Adrenal gland (tissue), 12 donors: ENCODE data around the gene MPPED1. TPM values are rescaled to one million over a fixed set of nuclear protein-coding genes. Genes with fewer than 3 reads are reported as not detected.

Experiments
- DNase-seq, 7 donors: peaks; one replicate each; pipeline ENCODE4 v3.0.0-alpha.2; 2019 to 2020
- H3K27ac ChIP-seq, 5 donors: fragments of 200-600 bp; sonication (generic) in 4 of 5; 1 replicate in 3 of 5; 2 replicates in 2 of 5; pipeline versions ENCODE4 v1.5.1 to v1.8.0; 2016 to 2020; ENCODE audit warnings: mild to moderate bottlenecking in 1 of 5
- H3K27me3 ChIP-seq: fragments of 200-600 bp; 2 replicates; pipeline ENCODE4 v1.8.0; 2021
- H3K36me3 ChIP-seq, 2 donors: fragments of 200-600 bp; replicated peaks in 1 of 2; 1 replicate in 1 of 2; 2 replicates in 1 of 2; pipeline versions ENCODE4 v1.5.1 to v1.8.0; 2018 to 2022
- H3K4me1 ChIP-seq, 2 donors: fragments of 200-600 bp; replicated peaks in 1 of 2; 1 replicate in 1 of 2; 2 replicates in 1 of 2; pipeline versions ENCODE4 v1.5.1 to v1.8.0; 2018 to 2021
- H3K4me3 ChIP-seq, 4 donors: fragments of 200-600 bp; sonication (generic) in 3 of 4; one replicate each; pipeline ENCODE4 v1.5.1; 2016 to 2018
- H3K9me3 ChIP-seq, 3 donors: fragments of 200-600 bp; sonication (generic) in 1 of 3; replicated peaks in 1 of 3; 1 replicate in 2 of 3; 2 replicates in 1 of 3; pipeline versions ENCODE4 v1.5.1 to v1.8.0; 2016 to 2021
- POLR2A ChIP-seq, 2 donors: fragments of 450-650 bp; IDR thresholded peaks; one replicate each; pipeline ENCODE4 v1.6.1; 2017; ENCODE audit warnings: antibody characterized with exemption in 2 of 2, mild to moderate bottlenecking in 2 of 2, moderate library complexity in 1 of 2
- WGBS, 4 donors: extraction: QIAGEN DNeasy Blood & Tissue Kit in 2 of 4; methylation state at CpG; one replicate each; pipeline versions ENCODE4 v1.1.5 to v1.1.7; 2013 to 2017; 5-methylcytosine and 5-hydroxymethylcytosine counted together
- intact Hi-C, 2 donors: fragments of 100-400 bp; cut with DNase I; formaldehyde crosslinking; loops; one replicate each; pipeline versions ENCODE4 v1.14.1 to v1.15.0; 2022 to 2023
- polyA plus RNA-seq, 3 donors: library from polyadenylated mRNA; stranded (reverse); fragments of 200-250 nt in 2 of 3; fragments of 350-450 nt in 1 of 3; fragmentation: Illumina TruSeq in 1 of 3; extraction: RNeasy Lipid Tissue Mini Kit (QIAGEN cat#74804) in 1 of 3; gene quantifications; one replicate each; pipeline ENCODE4 v1.2.3, GENCODE V29; 2013 to 2014
- total RNA-seq, 9 donors: library from RNA; depleted of rRNA in 4 of 9; stranded (reverse); fragments of >200 nt in 4 of 9; fragments of 120-200 nt in 1 of 9; fragmentation: NEBNext Ultra II Directional in 1 of 9; extraction: Animal tissue kit (Norgen Biotek cat#: 25700) in 1 of 9; gene quantifications; one replicate each; pipeline versions ENCODE4 v1.1.0 to v1.2.4, GENCODE V29; 2013 to 2023
- TF ChIP-seq, protein P1 (sequence below), 6 experiments: fragments of 450-650 bp in 4 of 6; fragments of 200-600 bp in 2 of 6; sonication (generic) in 1 of 6; IDR thresholded peaks; 1 replicate in 5 of 6; 2 replicates in 1 of 6; pipeline versions ENCODE4 v1.5.1 to v1.8.0; 2016 to 2021; ENCODE audit warnings: antibody characterized with exemption in 6 of 6, mild to moderate bottlenecking in 2 of 6, moderate library complexity in 1 of 6
- donor health status: healthy with polysubstance abuse.
- donor health status: Bipolar disorder and iron deficiency.
- donor health status: DM: yes; HTN: yes; CAD: no.
- donor health status: DM: no; HTN: no; CAD: no.
- donor health status: DM: no; HTN: no; CAD: no.
- donor health status: DM: yes; HTN: yes; CAD: no.

MPPED1 gene
- total and polyA plus RNA-seq, 12 donors: 0.07 to 0.44 (median 0.11) TPM; not detected in 8

DNA sequence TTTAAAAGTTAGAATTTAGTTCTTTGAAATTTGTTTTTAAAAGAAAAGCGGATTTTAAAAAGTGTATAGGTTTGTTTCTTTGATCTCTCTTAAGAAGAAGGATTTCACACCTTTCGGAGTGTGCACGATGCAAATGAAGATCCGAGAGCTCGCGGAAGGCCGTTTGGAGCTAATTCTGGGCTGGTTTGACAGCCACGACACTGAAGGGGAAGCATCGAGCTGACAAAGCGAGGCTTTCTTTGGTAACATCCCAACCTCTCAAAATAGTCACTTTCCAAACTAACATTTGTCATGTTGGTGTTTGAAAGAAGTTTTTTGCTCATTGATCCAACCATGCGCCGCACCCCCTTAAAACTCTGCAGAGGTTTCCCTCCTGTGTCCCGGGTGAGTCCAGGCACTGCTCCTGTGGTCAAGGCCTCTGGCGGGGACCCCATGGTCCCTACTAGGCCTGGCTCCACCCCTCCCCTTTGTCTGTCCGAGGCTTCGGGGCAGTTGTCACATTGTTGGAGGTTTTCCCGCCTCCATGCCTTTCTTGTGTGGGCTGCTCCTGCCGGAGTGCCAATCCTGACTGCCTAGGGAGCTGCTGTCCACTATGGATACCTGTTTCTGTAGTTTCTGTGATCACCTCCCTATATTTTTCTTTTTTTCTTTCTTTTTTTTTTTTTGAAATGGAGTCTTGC is 39.7 kb downstream of the MPPED1 start:
- Histone ChIP-seq H3K4me3 (no peak overlapping the region), H3K27ac (no peak overlapping the region), H3K27me3 (no peaks in the 10 kb centered on the region), H3K36me3 (no peaks in the 10 kb centered on the region), H3K9me3 (no peaks in the 10 kb centered on the region), H3K4me1 (no peaks in the 10 kb centered on the region)
- TF ChIP-seq POLR2A (IDR thresholded peaks at IDR 0.05): no peak
- TF ChIP-seq, protein P1, sequence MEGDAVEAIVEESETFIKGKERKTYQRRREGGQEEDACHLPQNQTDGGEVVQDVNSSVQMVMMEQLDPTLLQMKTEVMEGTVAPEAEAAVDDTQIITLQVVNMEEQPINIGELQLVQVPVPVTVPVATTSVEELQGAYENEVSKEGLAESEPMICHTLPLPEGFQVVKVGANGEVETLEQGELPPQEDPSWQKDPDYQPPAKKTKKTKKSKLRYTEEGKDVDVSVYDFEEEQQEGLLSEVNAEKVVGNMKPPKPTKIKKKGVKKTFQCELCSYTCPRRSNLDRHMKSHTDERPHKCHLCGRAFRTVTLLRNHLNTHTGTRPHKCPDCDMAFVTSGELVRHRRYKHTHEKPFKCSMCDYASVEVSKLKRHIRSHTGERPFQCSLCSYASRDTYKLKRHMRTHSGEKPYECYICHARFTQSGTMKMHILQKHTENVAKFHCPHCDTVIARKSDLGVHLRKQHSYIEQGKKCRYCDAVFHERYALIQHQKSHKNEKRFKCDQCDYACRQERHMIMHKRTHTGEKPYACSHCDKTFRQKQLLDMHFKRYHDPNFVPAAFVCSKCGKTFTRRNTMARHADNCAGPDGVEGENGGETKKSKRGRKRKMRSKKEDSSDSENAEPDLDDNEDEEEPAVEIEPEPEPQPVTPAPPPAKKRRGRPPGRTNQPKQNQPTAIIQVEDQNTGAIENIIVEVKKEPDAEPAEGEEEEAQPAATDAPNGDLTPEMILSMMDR (IDR thresholded peaks at IDR 0.05): no peak
- 66 to 69% (median 67%) methylated on average over 18 of the region's 18 CpGs for WGBS, 4 donors
- intact Hi-C loops: no loop called here
- DNase-seq: no peak

DNA sequence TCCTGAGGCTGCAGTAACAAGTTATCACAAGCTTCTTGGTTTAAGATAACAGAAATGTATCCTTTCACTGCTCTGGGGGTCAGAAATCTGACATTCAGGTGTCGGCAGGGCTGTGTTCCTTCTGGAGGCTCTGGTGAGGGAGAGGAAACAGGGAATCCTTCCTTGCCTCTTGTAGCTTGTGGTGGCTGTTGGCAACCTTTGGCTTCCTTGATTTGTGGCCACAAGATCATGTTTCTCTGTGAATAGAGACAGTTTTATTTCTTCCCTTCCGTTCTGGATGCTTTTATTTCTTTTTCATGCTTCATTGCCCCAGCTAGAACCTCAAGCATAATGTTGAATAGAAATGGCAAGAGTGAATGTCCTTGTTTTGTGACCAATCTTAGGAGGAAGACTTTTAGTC is 44.0 kb downstream of the MPPED1 start:
- intact Hi-C loops: no loop called here

DNA sequence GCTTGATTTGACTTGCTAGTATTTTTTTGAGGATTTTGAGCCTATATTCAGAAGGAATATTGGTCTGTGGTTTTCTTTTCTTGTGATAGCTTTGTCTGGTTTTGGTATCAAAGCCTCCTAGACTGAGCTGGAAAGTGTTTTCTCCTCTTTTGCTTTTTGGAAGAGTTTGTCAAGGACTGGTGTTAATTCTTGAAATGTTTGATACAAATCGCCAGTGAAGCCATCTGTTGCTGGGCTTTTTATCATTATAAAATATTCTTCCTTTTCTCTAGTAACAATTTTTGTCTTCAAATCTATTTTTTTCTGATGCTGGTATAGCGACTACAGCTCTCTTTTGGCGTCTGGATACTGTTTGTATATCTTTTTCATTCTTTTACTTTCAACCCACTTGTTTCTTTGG is 45.2 kb downstream of the MPPED1 start:
- H3K4me1 ChIP-seq: no peaks in the 10 kb centered on the region
- DNase-seq: no peak
- no peaks in the 10 kb centered on the region for H3K36me3 ChIP-seq
- 73 to 83% (median 77%) methylated on average over 3 of the region's 3 CpGs for WGBS, 4 donors
- H3K4me3 ChIP-seq: no peak overlapping the region
- intact Hi-C loops: no loop called here
- H3K27ac ChIP-seq: no peak overlapping the region
- peaks cover 4% of the 10 kb centered on the region for H3K27me3 ChIP-seq
- TF ChIP-seq, protein P1 (IDR thresholded peaks at IDR 0.05): no peak
- no peak for TF ChIP-seq POLR2A (IDR thresholded peaks at IDR 0.05)
- H3K9me3 ChIP-seq: no peaks in the 10 kb centered on the region

More for the DNA sequence above, 44.0 kb downstream of the MPPED1 start:
- Histone ChIP-seq H3K9me3 (no peaks in the 10 kb centered on the region), H3K36me3 (no peaks in the 10 kb centered on the region), H3K27me3 (peaks cover 4% of the 10 kb centered on the region), H3K27ac (no peak overlapping the region), H3K4me3 (no peak overlapping the region), H3K4me1 (no peaks in the 10 kb centered on the region)
- 15 to 28% (median 19%) methylated on average over 2 of the region's 2 CpGs for WGBS, 4 donors
- no peak for TF ChIP-seq POLR2A (IDR thresholded peaks at IDR 0.05)
- TF ChIP-seq, protein P1 (IDR thresholded peaks at IDR 0.05): no peak
- no peak for DNase-seq

DNA sequence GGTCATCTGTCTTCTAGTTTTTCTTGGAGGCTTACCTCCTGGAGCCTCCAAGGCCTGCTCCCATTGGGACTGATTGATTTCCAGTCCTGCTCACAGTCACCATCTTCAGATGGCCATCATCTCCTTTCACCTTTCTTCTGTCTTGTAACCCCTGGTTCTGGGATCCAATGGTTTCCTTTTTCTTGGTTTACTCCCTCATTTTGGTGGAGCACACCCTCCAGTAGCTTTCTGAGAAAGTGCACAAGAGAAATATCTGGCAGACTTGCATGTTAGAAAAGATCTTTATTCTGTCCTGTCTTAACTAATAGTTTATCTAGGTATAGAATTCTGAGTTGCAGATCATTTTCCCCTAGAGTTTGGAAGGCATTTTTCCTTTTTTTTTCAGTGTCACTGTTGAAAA is 50.9 kb downstream of the MPPED1 start:
- no peaks in the 10 kb centered on the region for H3K9me3 ChIP-seq
- no peak for DNase-seq
- TF ChIP-seq, protein P1 (IDR thresholded peaks at IDR 0.05): no peak
- TF ChIP-seq POLR2A (IDR thresholded peaks at IDR 0.05): no peak
- intact Hi-C loops: no loop called here
- H3K27ac ChIP-seq: no peak overlapping the region
- H3K27me3 ChIP-seq: peaks cover 2% of the 10 kb centered on the region
- no peaks in the 10 kb centered on the region for H3K4me1 ChIP-seq
- no peak overlapping the region for H3K4me3 ChIP-seq
- no peaks in the 10 kb centered on the region for H3K36me3 ChIP-seq
